Measurements from ENCODE around the gene POTEF.
"Not testable (repeated sequence)": the region's sequence is repeated elsewhere in the genome, so short reads cannot be mapped to it uniquely, and the experiment has no call there.

POTEF gene

DNA sequence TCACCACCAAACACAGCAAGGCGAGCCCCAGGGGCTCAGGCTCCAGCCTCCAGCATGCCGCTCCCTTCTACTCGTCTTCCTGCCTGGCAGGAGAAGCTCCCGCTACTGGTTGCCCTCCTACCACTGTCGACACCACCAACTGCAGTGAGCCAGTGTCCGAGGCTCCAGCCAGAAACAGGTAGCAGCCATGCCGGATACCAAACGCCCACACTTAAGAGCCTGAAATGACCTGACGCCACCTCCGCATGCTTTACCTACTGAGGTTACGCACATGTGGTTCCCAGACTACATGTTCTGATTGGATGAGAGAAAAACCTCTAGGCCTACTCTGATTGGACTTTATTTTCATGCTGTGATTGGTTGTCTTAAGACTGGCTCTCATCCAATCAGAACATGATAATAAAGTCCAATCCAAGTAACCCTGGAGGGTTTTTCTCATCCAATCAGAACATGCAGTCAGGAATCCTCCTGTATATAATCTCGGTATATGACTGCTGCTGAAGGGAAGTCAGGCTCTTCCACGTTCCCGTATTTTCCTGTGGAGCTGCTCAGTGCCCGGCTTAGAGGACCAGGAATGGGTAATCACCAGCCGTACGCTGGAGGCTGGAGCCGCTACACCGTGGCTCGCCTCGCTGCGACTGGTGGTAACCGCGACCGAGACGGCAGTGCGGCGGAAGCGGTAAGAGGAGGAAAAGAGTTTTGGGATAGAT is at the start of gene POTEF:
Gene POTEF (minus strand): TSS at position 103 of the 710 bp plus-strand sequence. CDS start 8,707 bp downstream, outside the sequence.
- DNase-seq (ENCODE audit: low spot score), result not testable (repeated sequence)

DNA sequence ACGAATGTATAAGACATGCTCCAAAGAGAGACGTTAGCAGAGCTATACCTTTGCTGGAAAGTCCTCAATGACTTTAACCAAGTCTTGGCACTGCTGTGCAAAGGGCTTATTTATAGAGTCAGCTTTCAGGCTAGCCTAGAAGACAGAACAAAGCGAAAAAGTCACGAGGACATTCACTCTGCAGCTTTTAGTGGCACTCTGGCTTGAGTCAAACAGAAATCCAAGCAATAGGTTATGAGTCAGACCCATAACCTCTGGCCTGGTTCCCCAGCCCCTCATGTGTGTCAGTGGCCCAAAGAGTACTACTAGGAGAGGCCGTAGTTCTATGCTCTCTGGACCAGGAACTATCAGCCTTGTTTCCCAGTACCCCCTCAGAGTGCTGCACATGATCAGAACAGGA is 45.8 kb upstream of the POTEF start:
- not testable (repeated sequence) for DNase-seq (ENCODE audit: low spot score)

DNA sequence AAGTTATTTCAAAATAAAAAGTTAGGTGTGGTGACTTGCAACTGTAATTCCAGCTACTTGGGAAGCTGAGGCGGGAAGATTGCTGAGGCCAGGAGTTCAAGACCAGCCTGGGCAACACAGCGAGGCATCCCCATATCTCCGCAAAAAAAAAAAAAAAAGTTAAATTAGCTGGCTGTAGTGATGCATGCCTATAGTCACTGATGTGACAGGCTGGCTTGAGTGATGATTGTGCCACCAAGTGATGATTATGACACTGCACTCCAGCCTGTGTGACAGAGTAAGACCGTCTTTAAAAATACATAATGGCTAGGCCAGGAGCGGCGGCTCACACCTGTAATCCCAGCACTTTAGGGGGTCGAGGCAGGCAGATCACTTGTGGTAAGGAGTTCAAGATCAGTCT is 40.9 kb upstream of the POTEF start:
- no peak for DNase-seq (ENCODE audit: low spot score)

DNA sequence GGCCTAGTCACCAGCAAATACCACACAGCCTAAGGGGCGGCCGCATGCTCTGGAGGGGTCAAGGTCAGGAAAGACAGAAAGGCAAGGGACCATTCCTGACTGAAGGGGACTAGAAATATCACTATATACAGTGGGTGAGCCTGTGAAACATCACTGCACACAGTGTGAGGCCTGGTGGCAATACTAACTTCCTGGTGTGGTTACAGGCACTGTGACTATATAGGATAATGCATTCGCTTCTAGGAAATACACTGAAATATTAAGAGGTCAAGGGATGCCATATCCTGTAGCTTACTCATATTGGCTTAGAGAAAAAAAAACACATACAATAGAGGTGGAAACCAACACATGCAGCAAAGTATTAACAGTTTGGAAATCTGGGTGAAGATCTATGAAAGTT is 40.1 kb upstream of the POTEF start:
- not testable (repeated sequence) for DNase-seq (ENCODE audit: low spot score)

DNA sequence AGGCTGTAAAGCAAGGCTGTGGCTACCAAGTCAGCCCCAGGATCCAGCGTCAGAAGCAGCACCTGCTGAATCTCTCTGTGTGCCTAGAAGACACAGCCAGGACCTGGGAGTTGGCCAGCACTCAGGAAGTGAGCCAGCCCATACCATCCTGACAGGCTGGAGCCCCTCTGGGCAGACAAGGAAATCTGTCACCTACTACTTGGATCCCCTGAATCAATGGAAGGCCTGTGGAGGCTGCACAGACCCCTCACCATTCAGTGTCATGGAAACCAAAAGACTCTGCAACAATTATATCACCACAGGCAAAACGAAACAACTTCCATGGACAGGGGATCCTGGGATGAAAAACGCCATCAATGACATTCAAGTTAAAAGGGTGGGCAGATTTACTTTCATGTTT is 37.6 kb upstream of the POTEF start:
- not testable (repeated sequence) for DNase-seq (ENCODE audit: low spot score)

DNA sequence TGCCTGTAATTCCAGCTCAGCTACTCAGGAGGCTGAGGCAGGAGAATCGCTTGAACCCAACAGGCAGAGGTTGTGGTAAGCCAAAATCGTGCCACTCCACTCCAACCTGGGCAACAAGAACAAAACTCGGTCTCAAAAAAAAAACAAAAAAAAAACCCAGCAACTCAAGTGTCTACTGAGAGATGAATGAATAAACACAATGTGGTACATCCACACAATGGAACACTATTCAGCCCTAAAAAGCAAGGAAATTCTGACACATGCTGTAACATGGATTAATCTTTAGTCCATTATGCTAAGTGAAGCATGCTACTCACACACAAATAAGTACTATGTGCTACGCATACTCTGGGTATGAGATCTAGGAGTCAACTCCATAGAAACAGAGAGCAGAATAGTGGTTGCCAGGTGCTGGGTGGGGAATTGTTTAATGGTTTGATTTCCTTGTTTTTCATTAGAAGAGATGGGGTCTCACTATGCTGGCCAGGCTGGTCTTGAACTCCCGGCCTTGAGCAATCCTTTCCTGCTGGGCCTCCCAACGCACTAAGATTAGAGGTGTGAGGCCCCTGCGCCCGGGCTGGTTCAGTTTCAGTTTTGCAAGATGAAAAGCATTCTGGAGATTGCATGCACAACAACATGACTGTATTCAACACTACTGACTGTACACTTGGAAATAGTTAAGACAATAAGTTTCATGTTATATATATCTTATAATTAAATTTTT is 36.4 kb upstream of the POTEF start:
- no peak for DNase-seq (ENCODE audit: low spot score)

DNA sequence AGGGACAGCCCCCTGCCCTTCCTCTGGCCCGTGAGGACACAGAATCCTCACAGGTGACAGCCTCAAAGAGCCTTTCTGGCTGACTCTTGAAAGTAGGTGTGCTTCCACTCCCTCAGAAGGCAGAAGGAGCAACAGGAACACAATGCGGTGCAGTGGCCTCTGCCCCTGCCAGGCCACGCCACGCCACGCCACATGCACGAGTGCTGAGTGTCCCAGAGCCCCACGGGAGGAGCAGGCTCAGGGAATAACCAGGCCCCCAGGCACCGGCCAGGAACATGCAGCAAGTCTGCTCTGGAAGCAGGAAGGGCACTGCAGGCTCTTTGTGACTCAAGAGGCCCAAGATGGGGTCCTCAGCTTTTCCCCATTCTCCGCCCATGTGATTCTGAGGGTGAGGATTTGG is 33.9 kb upstream of the POTEF start:
- no peak for DNase-seq (ENCODE audit: low spot score)

DNA sequence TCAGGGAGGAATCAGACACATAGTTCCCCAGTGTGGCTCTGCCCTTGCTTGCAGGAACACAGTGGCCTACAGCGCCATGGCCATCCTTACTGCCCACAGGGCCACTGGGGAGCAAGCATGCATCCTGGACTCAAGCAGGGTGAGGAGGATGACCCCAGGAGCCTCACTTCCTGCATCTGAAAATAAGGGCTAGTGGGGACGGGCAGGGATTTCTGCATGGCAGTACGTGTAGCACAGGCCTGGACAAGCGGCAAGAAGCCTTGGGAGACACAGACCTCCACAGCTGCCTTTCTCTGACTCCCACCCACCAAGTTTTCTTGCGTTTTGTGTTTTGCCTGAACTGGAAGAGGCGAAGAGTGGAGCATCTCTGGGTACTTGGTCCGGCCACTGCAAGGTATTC is 33.5 kb upstream of the POTEF start:
- DNase-seq (ENCODE audit: low spot score), result not testable (repeated sequence)

DNA sequence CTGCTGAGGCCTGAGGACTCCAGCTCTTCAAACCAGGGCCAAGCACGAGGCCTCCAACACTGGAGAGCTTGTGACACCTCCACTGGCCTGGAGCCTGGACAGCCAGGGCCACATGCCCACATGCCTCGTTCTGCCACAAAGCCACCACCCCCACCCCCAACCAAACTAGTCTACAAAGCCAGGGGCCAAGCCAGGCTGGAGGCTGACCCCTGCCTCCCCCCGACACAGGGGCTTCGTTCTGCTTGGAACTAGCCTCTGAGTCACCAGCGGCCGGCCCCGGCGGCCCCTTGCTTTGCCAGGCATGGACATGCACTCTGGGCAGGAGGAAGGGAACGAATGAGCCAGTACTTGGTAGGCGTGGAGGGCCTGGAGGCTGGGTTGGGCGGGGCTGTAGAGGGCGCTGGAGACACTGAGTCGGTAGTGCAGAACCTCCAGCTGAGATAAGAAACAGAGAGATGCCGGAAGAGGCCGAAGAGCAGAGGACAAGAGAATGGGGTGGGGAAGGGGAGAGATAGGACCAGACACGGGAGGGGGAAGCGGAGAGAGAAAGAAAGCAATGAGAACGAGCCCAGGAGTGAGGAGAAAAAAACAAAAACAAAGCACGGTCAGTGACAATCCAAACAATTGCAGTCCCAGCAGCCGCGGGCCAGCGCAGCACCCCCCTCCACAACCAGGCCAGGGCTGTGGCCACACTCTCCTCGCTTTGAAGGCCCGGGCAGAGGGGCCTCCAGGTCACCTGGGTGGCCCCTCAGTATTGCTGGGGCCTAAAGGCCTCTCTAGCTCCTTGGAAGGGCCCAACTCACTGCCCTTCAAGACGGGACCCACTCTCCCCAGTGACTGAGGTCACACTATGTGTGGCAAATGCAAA is 32.0 kb upstream of the POTEF start:
- DNase-seq (ENCODE audit: low spot score), result not testable (repeated sequence)

DNA sequence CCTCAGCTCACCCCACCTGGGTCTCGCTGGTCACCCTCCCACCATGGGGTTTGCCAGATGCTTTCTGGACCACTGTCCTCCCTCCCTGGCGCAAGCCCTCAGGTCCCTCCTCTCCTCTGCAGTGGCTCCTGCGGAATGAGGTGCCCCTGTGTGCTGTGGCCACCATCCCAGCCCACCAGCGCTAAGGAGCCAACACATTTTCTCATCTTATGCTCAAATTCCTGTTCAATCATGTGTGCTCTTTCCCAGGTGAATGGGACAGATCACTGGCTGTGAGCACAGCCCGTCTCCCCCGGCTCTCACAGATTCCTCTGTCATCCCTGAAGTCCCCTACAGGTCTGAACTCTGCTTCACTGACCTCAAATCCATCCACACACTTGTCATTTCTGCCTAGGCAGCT is 31.1 kb upstream of the POTEF start:
- no peak for DNase-seq (ENCODE audit: low spot score)

DNA sequence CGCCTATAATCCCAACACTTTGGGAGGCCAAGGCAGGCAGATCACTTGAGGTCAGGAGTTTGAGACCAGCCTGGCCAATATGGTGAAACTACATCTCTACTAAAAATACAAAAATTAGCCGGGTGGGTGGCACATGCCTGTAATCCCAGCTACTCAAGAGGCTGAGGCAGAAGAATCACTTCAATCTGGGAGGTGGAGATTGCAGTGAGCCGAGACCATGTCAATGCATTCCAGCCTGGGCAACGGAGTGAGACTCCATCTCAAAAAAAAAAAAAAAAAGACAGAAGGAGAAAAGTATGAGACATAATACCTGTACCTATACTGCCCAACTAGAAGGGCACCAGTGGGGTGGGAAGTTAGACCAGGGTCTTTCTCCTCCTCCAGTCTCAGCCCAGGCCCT is 30.4 kb upstream of the POTEF start:
- DNase-seq (ENCODE audit: low spot score), result not testable (repeated sequence)

DNA sequence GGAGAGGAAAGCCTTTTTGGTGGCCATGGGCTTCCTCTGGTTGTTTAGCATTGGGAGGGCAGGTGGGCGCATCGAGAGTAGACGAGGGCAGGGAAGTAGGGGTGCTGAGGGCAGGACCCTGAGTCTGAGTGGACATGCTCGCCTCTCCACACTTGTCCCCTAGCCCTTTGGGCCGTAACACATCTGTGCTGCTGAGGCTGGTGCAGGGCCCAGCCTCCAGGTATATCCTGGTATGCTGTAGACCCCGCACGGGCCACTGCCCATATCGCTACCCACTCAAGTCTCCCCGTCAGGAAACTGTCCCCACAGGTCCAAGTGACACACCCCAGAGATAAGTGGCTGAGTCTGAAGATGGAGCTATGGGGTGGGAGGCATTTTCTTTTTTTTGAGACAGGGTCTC is 29.6 kb upstream of the POTEF start:
- no peak for DNase-seq (ENCODE audit: low spot score)

DNA sequence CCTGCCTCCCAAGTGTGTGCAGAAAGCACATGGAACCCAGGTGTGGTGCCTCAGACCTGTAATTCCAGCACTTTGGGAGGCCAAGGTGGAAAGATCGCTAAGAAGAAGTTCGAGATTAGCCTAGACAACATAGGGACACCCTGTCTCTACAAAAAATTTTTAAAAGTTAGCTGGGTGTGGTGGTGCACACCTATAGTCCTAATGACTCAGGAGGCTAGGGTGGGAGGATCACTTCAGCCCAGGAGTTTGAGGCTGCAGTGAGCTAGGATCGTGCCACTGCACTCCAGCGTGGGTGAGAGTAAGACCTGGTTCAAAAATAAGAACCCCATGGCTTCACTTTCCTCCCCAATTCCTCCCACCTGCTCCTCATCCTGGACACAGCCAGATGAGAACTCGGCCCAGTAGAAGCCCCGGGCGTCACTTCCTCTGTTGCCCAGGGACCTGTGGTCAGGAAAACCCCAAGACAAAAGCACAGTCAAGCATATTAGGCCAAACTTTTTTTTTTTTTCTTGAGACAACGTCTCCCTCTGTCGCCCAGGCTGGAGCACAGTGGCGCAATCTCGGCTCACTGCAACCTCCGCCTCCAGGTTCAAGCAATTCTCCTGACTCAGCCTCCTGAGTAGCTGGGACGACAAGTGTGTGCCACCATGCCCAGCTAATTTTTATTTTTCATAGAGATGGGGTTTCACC is 28.9 kb upstream of the POTEF start:
- not testable (repeated sequence) for DNase-seq (ENCODE audit: low spot score)

DNA sequence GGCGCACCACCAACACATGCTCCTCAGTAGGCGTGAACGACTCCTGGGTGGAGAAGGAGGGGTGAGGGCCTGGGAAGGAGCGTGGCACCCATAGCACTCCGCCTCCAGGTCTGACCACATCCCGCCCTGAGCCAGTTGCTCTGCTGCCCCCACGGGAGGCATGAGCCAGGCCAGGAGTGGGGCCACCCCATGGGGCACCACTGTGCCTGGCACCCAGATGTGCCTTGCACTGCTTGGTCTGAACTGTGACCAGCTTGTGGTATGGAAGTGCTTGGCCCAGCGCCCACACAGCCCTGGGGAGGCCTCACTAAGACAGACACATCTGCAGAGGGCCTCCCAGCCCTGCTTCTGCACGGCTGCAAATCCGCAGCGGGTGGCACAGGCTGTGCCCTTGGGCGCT is 28.3 kb upstream of the POTEF start:
- DNase-seq (ENCODE audit: low spot score), result not testable (repeated sequence)

DNA sequence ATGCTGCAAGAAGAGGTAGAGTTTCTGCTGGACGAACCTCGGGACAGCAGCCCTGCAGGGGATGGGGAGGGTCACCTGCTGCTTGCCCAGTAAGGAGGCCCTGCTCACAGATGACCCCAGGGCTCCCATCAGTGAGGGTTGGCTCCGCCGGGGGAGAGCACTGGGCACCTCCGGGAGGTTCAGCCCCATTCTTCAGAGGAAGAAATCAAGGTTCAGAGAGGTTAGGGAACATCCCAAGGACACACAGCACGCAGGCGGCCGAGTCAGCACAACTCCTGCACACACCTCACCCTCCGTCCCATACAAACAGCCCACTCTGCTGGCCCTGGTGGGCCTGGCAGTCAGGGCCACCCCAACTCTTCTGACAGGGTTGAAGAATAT is 27.6 kb upstream of the POTEF start:
- DNase-seq (ENCODE audit: low spot score), result no peak

DNA sequence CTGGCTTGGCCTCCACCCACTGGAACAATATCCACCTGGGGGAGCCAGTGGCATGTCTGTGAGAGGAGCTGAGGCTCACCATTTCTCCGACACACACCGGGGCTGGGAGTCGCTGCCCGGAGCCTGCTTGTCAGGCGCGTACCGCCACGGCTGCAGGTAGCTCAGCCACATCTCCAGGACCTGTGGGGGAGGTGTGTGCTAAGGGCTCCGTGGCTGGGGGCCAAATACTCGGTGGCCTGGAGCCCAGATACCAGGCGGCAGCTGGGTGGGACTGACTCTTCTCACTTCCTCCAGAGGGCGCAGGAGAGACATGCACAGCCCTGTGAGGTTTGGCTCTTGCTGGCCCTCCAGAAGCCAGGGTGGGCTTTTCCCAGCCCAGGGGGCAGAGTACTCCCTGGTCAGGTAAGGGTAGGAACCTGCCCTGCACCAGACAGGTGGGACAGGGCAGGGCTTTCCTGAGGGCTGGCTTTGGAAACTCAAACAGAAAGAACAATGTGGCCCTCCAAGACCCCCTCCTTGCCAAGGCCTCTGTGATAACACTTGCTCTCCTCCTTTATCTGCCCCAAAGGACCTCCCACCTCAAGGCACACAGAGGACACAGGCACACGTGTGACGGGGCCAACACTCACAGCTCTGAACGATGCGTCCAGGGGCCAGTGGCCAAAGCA is 27.1 kb upstream of the POTEF start:
- DNase-seq (ENCODE audit: low spot score), result peak; percentile 41

DNA sequence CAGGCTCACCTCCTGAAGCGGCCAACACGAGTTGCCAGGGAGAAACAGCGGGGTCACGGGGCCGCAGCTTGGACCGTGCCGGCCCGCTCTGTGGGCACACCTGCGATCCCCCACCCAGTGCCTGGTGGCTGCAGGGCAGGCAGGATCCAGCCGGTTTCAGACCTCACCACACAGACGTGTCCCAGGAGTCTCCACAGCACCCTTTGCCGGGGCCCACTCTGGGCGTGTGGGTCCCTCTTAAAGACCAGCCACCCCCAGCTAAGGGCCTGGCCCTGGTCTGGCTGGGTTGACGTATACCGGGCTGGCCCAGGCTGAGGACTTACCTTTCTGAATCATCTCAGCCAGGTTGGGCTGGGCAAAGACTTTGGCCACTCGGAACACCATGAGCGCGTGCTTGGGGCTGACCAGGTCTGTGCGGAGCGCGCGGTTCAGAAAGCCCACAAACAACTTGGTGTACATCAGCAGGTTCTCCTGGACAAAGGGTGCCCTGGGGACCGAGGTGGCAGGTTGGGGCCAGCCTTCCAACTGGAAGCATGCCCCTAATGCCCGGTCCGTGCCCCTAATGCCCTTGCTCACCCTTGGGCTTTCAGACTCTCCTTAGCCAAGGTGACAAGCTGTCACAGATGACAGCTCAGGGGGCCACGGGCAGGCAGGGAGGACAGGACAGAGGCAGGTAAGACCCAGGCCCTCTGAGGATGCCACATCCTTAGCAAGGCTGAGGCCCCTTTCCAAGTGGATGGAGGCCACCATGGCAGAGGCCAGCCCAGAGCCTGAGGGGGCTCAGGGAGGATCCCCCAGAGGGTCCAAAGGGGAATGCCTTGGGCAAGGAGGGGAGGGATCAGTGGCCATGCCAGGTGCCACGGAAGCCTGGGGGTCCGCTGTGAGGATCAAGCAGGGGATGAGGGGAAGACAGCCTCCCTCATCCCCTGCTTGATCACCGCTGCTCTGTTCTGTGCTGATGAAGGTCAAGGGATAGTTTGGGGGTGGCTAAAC is 26.0 kb upstream of the POTEF start:
- DNase-seq (ENCODE audit: low spot score), result no peak

DNA sequence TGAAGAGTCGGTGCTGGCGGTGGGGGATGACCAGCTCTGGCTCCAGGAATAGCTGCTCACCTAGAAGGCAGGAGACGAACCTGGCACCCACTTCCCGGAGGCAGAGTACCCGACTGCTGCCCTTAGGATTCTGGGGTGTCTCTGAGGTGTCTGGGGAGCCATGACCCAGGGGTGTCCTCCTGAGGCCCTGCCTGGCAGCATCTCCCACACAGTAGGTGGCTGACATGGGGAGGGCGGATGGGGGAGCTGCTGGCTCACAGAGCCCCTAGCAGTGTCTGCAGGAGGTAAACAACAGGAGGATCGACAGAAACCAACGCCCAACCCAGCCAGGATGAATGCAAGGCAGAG is 25.4 kb upstream of the POTEF start:
- not testable (repeated sequence) for DNase-seq (ENCODE audit: low spot score)

DNA sequence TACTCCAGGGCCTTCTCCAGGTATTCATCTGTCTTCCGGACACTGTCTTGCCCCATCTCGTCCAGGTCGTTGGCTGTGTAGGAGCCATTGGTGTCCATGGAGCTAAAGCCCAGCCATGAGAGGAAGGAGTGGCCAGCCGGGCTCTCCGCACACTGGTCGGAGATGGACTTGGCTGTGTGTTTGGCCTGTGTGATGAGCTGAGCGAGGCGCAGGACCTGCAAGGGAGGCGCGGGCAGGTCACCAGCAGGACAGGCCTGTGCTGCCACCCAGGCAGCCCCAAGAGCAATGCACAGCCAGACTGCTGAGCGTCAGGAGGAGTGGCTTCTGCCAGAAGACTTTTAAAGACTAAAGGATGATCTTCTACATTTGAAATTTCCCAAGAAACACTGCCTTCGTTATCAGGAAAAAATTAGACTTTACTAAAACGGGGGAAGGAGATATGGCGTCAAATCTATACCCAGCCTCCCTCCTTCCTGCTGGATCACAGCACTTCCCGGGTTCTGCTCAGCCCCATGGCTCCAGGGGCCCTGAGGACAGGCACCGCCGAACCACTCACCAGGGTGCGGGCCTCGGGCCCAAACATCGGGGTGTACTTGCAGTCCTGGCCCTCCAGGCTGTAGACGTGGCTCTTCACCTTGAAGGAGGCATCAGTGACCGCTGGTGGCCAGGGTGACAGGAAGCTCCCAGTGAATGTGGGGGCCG is 24.9 kb upstream of the POTEF start:
- not testable (repeated sequence) for DNase-seq (ENCODE audit: low spot score)
